ENCODE results near the gene PYGO1.
"Not testable (repeated sequence)": the region's sequence is repeated elsewhere in the genome, so short reads cannot be mapped to it uniquely, and the experiment has no call there.

The PYGO1 gene

GRCh38 chr15:55564347-55565145, 23.6 kb downstream of the PYGO1 start:
- DNase-seq, result no peak

GRCh38 chr15:55562601-55563000, 25.5 kb downstream of the PYGO1 start:
- DNase-seq, result no peak

DNA sequence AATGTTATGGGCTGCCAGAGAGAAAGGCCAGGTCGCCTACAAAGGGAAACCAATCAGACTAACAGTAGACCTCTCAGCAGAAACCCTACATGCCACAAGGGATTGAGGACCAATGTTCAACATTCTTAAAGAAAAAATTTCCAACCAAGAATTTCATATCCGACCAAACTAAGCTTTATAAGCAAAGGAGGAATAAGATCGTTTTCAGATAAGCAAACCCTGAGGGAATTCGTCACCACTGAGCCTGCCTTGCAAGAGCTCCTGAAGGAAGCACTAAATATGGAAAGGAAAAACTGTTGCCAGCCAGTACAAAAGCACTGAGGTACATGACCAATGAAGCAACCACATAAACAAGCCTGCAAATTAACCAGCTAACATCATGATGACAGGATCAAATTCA, 33.1 kb downstream of the PYGO1 start:
- DNase-seq, result no peak

DNA sequence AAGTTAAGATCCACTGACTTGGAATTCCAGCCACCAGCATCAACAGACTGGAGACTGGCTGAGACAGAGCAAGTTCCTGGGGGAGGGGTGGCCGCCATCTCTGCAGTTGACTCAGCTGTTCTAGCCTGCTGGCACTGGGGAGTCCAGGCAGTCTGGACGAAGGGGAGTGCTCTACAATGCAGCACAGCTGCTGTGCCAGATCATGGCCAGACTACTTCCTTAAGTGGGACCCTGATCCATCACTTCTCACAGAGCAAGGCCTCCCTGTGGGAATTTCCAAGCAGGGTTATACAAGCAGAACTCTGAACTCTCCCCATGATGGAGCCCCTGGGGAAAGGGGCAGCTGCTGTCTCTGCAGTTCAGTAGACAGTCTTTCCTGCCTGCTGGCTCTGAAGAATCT, 35.2 kb downstream of the PYGO1 start:
- peak; percentile 69 for DNase-seq

- no peak for DNase-seq
Measured at GRCh38 chr15:55552451-55552850, 35.7 kb downstream of the PYGO1 start.

DNA sequence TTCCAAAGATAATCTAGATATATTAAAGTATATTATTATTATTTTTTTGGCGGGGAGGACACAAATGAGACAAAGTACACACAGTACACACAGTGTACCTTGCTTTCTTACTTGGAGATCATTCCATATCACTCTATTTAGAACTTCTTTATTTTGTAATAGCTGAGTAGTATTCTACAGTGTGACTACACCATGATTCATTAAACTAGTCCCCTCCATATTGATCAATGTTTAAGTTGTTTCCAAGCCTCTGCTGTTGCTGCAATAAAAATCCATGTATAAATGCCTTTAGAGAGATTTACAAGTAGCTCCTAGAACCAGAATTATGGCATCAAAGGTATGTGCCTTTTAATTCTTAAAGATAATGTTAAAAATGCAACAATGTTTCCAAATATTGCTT, 38.8 kb downstream of the PYGO1 start:
- DNase-seq, result no peak

DNA sequence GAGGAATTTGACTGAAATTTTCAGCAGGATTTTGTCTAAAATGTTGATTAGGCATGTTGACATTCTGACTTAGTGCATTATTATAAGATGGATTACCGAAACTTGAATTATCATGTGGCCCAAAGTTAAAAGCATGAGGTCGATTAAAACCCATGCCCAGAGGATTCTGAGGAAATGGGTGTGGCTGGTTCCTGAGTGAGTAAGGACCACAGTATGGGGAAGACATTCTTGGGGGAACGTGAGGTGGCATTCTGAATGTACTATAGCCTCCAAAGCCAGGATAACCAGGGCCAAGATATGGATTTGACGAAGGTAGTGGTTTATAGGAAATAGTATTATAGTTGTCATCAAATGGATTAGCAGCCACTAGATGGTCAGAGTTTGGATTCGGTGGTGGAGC, 41.4 kb downstream of the PYGO1 start:
- no peak for DNase-seq

- no peak for DNase-seq
Measured at GRCh38 chr15:55535436-55535835, 52.7 kb downstream of the PYGO1 start.

DNA sequence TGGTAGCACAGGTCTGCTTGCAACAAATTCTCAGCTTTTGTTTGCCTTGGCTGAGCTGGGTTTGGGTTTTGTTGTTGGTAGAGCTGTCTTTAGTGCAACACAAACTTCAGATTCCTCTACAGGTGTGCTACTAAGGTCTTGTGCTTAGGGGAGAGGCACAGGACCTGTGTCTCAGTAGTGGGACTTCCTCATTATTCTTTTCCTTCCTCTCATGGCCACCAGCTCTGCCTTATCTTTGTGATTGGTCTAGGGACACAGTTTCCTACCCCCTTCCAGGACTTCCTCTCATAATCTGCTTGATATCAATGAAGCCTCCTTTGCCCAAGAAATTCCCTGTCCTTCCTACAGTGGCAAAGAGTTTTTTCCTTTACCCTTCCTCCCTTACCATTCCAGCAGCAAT, 55.2 kb downstream of the PYGO1 start:
- no peak for DNase-seq

- DNase-seq, result no peak
Measured at GRCh38 chr15:55530861-55531313, 57.3 kb downstream of the PYGO1 start.

DNA sequence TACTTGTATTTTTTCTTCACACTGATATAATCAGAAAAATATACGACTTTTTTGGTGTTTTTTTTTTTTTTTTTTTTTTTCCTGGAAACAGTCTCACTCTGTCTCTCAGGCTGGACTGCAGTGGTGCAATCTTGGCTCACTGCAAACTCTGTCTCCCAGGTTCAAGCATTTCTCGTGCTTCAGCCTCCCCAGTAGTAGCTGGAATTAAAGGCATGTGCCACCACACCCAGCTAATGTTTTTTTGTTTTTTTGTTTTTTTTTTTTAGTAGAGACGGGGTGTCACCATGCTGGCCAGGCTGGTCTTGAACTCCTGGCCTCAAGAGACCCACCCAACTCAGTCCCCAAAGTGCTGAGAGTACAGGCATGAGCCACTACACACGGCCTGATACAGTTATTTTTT, 59.3 kb downstream of the PYGO1 start:
- DNase-seq, result no peak

DNA sequence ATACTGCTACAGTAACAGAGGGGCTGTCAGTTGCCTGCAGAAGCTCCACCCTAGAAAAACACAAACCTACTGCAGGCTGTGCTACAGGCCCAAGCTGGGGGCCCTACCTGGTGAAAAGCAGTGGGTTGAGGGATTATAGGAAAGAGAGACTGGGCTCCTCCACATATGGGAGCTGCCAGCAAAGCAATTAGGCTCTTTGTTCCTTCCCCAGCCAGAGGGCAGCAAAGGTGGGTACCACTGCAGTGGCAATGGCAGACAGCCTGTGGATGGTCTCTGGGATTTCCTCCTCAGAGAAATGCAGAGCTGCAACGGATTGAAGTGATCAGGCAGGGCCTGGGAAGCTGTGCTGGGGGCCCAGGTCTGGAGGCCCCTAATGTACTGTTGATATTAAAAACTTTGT, 61.0 kb downstream of the PYGO1 start:
- DNase-seq, result no peak

DNA sequence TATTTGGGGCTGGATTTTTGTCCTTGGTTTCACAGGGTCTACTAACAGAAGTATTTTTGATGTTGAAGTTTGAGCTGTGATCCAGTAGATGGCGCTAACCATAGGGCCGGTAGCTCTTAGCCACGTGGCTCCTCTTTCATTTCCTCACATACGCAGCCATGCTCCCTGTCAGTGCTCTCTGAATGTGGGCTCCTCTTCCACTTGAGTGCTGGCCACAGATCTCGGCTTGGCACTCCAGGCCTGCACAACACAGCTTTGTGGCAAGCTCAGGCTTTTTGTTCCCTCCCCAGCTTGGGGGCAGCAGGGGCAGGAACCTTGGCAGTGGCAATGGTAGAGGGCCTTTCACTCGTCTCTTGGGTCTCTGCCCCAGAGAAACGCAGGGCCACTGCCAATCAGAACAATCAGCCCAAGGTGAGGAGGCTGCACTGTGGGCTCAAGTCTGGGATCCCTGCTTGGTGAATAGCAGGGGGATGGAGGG, 61.5 kb downstream of the PYGO1 start:
- no peak for DNase-seq

DNA sequence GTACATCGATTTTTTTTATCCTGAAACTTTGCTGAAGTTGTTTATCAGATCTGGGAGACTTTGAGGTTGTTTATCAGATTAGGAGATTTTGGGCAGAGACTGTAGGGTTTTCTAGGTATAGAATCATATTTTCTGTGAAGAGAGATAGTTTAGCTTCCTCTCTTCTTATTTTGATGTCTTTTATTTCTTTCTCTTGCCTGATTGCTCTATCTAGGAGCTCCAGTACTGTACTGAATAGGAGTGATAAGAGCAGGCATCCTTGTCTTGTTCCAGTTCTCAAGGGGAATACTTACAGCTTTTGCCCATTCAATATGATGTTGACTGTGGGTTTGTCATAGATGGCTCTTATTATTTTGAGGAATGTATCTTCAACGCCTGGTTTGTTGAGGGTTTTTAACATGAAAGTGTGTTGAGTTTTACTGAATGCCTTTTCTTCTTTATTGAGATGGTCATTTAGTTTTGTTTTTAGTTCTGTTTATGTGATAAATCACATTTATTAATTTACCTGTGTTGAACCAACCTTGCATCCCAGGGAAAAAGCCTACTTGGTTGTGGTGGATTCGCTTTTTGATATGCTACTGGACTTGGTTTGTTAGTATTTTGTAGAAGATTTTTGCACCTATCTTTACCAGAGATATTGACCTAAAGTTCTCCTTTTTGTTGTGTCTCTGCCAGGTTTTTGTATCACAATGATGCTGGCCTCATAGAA, 65.2 kb downstream of the PYGO1 start:
- no peak for DNase-seq

DNA sequence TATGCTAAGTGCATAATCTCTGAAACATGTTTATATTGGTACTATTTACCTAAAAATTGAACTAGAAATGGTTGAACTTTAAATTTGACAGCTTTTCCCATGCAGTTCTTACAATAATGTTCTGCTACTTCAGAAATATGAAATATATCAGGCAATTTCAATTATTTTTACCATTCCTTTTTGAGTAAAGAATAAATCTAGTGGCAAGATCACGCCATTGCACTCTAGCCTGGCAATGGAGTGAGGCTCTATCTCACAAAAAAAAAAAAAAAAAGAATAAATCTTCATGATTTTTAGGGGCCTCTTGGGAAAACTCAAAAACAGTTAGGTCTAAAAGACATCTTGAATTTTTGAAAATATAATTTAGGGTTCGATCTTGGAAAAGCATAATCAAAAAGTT, 69.5 kb downstream of the PYGO1 start:
- DNase-seq, result no peak

GRCh38 chr15:55518009-55518408, 70.1 kb downstream of the PYGO1 start:
- no peak for DNase-seq

- DNase-seq, result no peak
Measured at GRCh38 chr15:55515991-55516776, 72.0 kb downstream of the PYGO1 start.

DNA sequence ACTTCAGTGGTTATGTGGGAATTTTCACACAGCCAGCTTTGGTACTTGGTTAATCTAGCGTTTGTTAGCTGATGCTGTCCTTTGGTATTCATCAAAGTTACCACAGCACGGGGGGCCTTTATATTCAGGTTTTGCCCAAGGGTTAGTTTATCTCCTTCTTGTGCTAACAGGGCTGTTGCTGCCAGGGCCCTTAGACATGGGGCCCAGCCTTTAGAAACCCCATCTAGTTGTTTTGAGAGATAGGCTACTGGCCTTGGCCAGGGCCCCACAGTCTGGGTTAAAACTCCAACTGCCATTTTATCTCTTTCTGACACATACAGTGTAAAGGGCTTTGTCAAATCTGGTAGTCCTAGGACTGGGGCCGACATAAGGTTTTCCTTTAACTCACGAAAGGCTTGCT, 72.7 kb downstream of the PYGO1 start:
- DNase-seq, result no peak

GRCh38 chr15:55514414-55514850, 73.7 kb downstream of the PYGO1 start:
- DNase-seq, result peak; percentile 22

DNA sequence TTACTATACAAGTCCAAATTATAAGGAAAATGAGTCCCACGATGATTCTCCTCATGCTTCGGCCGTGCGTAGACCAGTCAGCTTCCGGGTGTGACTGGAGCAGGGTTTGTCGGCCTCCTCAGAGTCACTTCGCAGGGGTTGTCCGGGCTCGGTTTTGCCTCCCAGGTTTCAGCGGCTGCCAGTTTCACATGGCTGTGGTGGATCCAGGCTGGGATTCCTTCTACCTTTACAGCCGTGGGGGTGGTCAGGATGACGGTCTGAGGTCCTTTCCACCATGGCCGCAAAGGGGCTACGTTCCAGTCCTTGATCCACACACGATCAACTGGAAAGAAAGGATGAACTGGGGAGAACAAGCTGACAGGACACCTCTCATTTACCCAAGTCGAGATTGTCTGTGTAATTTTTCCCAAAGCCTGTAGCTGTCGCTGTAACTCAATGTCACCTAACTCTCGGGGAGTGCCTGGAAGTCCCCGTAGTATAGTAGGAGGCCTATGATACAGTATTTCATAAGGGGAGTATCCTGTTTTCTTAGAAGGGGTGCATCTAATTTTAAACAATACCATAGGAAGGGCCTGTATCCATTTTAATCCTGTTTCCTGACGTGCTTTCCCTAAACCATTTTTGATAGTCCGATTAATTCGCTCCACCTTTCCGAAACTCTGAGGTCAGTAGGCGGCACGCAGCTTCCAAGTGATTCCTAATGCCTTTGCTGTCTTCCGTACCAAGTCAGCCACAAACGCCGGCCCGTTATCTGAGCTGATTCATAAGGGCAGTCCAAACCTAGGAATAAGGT, 74.3 kb downstream of the PYGO1 start:
- DNase-seq, result not testable (repeated sequence)

- DNase-seq, result no peak
Measured at GRCh38 chr15:55513152-55513551, 75.0 kb downstream of the PYGO1 start.

DNA sequence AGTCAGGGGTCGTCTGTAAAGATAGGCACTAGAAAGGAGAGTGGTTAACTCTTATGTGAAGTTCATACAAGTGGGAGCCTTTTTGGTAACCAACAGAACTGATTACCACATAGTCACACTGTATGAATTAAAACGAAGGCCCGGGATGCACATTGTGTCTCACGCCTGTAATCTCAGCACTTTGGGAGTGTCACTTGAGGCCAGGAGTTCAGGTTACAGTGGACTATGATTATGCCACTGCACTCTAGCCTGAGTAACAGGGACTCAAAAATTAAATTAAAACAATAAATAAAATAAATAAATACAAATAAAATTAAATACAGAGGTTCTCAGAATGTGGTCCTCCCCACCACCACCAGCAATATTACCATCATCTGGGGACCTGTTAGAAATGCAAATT, 80.6 kb downstream of the PYGO1 start:
- DNase-seq, result no peak

- not testable (repeated sequence) for DNase-seq
Measured at GRCh38 chr15:55505407-55505806, 82.7 kb downstream of the PYGO1 start.
